Measurements from ENCODE around the gene CLCN4. TPM values are rescaled to one million over a fixed set of nuclear protein-coding genes. Genes with fewer than 3 reads are reported as not detected.

CLCN4 gene
- total RNA-seq, result 10 to 100 TPM in 3 of 6 donors, 1 to 10 TPM in 3; 5.2 to 26.3 (median 11.7) TPM

- Histone ChIP-seq H3K27ac (peak within 1 kb of the TSS; percentile 37 to 78 (median 64)), H3K4me3 (peak within 1 kb of the TSS in 3 of 4 donors; percentile 28 to 44 (median 41)), H3K27me3 (peaks cover 0 to 6% (median 0%) of the 10 kb centered on the region in 4 donors), H3K4me1 (peaks cover 0 to 16% (median 2%) of the 10 kb centered on the region in 4 donors), H3K36me3 (no peaks in the 10 kb centered on the region), H3K9me3 (no peaks in the 10 kb centered on the region)
- 14 to 25% methylated on average over 6 to 27 of the region's 27 CpGs for WGBS, 2 donors
- peak; percentile 80 to 89 for DNase-seq
- TF ChIP-seq POLR2A (IDR thresholded peaks at IDR 0.05), result peak in 2 of 4 donors; percentile 40 to 51
- peak in 1 of 2 donors; percentile 61 for TF ChIP-seq POLR2AphosphoS5 (IDR thresholded peaks at IDR 0.05)
- TF ChIP-seq CTCF (IDR thresholded peaks at IDR 0.05), result no peak
- no peak for TF ChIP-seq EP300 (IDR thresholded peaks at IDR 0.05)
- peak; percentile 86 to 92 for ATAC-seq (ENCODE audit: low FRiP score in 2 of 2)
Observed at GRCh38 chrX:10156199-10157031, at the start of gene CLCN4. CLCN4 (plus strand) TSS chrX:10156975; CDS start chrX:10185033, 28,058 bp downstream.

DNA sequence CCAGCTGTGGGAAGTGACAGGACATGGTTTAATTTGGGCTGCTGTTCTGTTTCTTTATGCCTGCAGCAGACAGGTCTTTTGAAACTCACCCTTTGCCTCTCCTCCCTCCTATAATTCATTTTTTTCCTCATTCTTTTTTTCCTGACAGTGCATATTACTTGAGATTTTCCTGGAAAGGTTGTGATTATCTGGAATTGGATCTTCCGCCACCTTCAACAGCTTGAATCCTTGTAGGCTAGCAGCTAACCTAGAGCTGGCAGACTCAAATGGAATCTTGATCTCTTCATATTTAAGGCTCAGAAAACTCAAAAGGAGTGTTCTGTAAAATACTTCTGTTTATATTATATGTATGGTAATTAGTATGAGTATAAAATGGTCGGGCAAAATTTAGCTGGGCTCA is 49.3 kb upstream of the CLCN4 start:
- H3K27ac ChIP-seq, result peak overlapping the region in 1 of 4 donors; percentile 27
- no peaks in the 10 kb centered on the region for H3K9me3 ChIP-seq
- peaks cover 0 to 7% (median 3%) of the 10 kb centered on the region in 4 donors for H3K36me3 ChIP-seq
- DNase-seq (no peak), ATAC-seq (ENCODE audit: low FRiP score in 2 of 2) (no peak)
- WGBS, 2 donors, result 75 to 78% methylated on average over 2 of the region's 2 CpGs
- no peaks in the 10 kb centered on the region for H3K27me3 ChIP-seq
- no peak overlapping the region for H3K4me3 ChIP-seq
- peaks cover 14 to 18% (median 18%) of the 10 kb centered on the region in 4 donors for H3K4me1 ChIP-seq
- TF ChIP-seq POLR2AphosphoS5 (IDR thresholded peaks at IDR 0.05) (no peak), EP300 (IDR thresholded peaks at IDR 0.05) (no peak)

DNA sequence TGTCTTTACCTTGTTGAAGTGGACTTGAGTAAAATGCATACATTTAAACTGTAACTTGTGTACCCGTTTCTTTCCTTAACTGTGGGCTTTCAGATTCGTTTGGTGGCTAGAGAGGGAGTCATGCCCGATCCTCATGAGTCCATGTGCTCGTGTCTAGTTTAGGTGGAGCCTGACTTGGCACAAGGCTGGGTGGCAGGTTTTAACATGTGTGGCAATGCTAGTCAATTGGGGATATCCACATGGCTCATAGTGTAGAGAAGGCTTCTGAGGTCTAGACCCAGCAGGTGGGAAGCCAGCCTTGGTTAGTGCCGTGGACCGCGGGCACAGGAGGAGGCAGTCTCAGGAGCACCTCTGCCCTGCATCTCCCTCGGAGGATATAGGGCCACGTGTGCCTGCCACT is 48.5 kb upstream of the CLCN4 start:
- Histone ChIP-seq H3K9me3 (no peaks in the 10 kb centered on the region), H3K27ac (peak overlapping the region in 1 of 4 donors; percentile 48), H3K4me1 (peaks cover 14 to 18% (median 18%) of the 10 kb centered on the region in 4 donors), H3K36me3 (peaks cover 0 to 7% (median 1%) of the 10 kb centered on the region in 4 donors), H3K27me3 (no peaks in the 10 kb centered on the region), H3K4me3 (no peak overlapping the region)
- DNase-seq (no peak), ATAC-seq (ENCODE audit: low FRiP score in 2 of 2) (no peak)
- 81% methylated on average over 4 to 9 of the region's 9 CpGs for WGBS, 2 donors
- TF ChIP-seq POLR2AphosphoS5 (IDR thresholded peaks at IDR 0.05) (no peak), POLR2A (IDR thresholded peaks at IDR 0.05) (no peak), EP300 (IDR thresholded peaks at IDR 0.05) (no peak), CTCF (IDR thresholded peaks at IDR 0.05) (no peak)

- Histone ChIP-seq H3K9me3 (no peaks in the 10 kb centered on the region), H3K27ac (peak overlapping the region in 3 of 4 donors; percentile 20 to 69 (median 56)), H3K4me1 (peaks cover 14 to 18% (median 18%) of the 10 kb centered on the region in 4 donors), H3K4me3 (no peak overlapping the region), H3K27me3 (no peaks in the 10 kb centered on the region), H3K36me3 (peaks cover 0 to 7% (median 0%) of the 10 kb centered on the region in 4 donors)
- WGBS, 2 donors, result 83 to 87% methylated on average over 10 to 14 of the region's 27 CpGs
- DNase-seq (peak in 1 of 2 donors; percentile 80), ATAC-seq (ENCODE audit: low FRiP score in 2 of 2) (peak in 1 of 2 donors; percentile 45)
- TF ChIP-seq POLR2A (IDR thresholded peaks at IDR 0.05), result no peak
- TF ChIP-seq POLR2AphosphoS5 (IDR thresholded peaks at IDR 0.05), result peak in 1 of 2 donors; percentile 49
- peak in 1 of 6 experiments; percentile 15 for TF ChIP-seq CTCF (IDR thresholded peaks at IDR 0.05)
Observed at GRCh38 chrX:10109695-10110094, 47.1 kb upstream of the CLCN4 start.

GRCh38 chrX:10110316-10110935 is 46.3 kb upstream of the CLCN4 start:
- TF ChIP-seq POLR2A (IDR thresholded peaks at IDR 0.05), result no peak
- no peak for TF ChIP-seq CTCF (IDR thresholded peaks at IDR 0.05)
- no peak for TF ChIP-seq POLR2AphosphoS5 (IDR thresholded peaks at IDR 0.05)
- TF ChIP-seq EP300 (IDR thresholded peaks at IDR 0.05), result no peak
- H3K27ac ChIP-seq, result peak overlapping the region in 3 of 4 donors; percentile 41 to 69 (median 56)

More at GRCh38 chrX:10110316-10110935, 46.3 kb upstream of the CLCN4 start:
- Histone ChIP-seq H3K4me1 (peaks cover 14 to 18% (median 18%) of the 10 kb centered on the region in 4 donors), H3K4me3 (no peak overlapping the region), H3K36me3 (peaks cover 0 to 7% (median 0%) of the 10 kb centered on the region in 4 donors), H3K9me3 (no peaks in the 10 kb centered on the region), H3K27me3 (no peaks in the 10 kb centered on the region)
- ATAC-seq (ENCODE audit: low FRiP score in 2 of 2) (peak in 1 of 2 donors; percentile 41), DNase-seq (no peak)
- WGBS, 2 donors, result 82 to 83% methylated on average over 8 to 16 of the region's 16 CpGs

Measured in upper lobe of left lung (tissue), 6 donors.